ENCODE results near the gene SSBP3. TPM values are rescaled to one million over a fixed set of nuclear protein-coding genes. Genes with fewer than 3 reads are reported as not detected.

Gene SSBP3
- total and polyA plus RNA-seq, 2 of the 13 experiments (the other 11 are each of a cell fraction or from before 2014, with no cell fraction given), result 8.5 to 17.6 TPM

DNA sequence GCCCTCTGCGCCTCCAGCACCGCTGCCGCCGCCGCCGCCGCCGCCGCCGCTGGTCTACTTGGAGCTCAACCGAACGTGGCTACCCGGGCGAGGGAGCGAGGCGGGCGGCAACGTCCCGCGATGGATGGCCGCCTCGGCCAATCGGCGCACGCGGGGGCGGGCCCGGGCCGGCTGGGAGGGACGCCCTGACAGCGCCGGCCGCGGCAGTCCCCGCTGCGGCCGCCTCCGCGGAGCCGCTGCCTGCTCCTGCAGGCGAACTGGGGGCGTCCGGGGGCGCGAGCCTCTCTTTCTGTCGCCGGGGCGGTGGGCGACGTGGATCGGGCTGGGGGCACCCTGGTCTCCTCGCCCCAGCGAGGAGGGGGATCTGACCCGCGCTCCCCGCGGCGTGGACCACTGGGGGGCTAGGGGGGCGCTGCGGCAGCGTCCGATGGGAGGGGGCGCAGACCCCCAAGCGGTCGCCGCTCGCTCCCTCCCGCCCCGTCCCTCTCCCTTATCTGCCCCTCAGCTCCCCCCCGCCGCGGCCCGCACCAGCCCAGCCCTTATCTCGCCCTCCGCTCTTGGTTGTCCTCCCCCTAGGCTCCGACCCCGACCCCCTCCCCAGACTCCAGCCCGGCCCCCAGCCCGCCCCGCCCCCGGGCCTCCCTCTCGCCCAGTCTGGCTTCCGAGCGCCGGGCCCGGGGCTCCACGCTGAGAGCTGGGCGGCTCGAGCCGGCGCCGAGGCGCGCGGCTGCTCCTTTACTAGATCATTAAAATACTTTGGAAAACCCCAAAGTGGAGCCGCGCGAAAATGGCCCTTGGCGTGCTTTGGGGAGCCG lies at the start of gene SSBP3 (continued):
- TF ChIP-seq, protein P1, sequence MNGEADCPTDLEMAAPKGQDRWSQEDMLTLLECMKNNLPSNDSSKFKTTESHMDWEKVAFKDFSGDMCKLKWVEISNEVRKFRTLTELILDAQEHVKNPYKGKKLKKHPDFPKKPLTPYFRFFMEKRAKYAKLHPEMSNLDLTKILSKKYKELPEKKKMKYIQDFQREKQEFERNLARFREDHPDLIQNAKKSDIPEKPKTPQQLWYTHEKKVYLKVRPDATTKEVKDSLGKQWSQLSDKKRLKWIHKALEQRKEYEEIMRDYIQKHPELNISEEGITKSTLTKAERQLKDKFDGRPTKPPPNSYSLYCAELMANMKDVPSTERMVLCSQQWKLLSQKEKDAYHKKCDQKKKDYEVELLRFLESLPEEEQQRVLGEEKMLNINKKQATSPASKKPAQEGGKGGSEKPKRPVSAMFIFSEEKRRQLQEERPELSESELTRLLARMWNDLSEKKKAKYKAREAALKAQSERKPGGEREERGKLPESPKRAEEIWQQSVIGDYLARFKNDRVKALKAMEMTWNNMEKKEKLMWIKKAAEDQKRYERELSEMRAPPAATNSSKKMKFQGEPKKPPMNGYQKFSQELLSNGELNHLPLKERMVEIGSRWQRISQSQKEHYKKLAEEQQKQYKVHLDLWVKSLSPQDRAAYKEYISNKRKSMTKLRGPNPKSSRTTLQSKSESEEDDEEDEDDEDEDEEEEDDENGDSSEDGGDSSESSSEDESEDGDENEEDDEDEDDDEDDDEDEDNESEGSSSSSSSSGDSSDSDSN (CRISPR knock-in tag; IDR thresholded peaks at IDR 0.05), result 0 out of 2 replicates have a peak, but pooled peaks have one; percentile 12
- no peak for TF ChIP-seq ELF3 (CRISPR knock-in tag; IDR thresholded peaks at IDR 0.05)
- TF ChIP-seq NFYB (CRISPR knock-in tag; IDR thresholded peaks at IDR 0.05), result peak; percentile 82
- no peak for TF ChIP-seq PCBP1 (IDR thresholded peaks at IDR 0.05; ENCODE audit: borderline replicate concordance, low read depth, low read length)
- TF ChIP-seq GATAD1 (CRISPR knock-in tag; IDR thresholded peaks at IDR 0.05), result no peak
- 0 out of 2 replicates have a peak, but pooled peaks have one; percentile 29 for TF ChIP-seq ZSCAN31 (CRISPR knock-in tag; IDR thresholded peaks at IDR 0.05; ENCODE audit: low read depth)
- no peak for TF ChIP-seq SP1 (IDR thresholded peaks at IDR 0.05)
- TF ChIP-seq SP1 (CRISPR knock-in tag; IDR thresholded peaks at IDR 0.05), result peak; percentile 71
- TF ChIP-seq CCDC6 (CRISPR knock-in tag; IDR thresholded peaks at IDR 0.05), result peak; percentile 80
- TF ChIP-seq, protein P2, sequence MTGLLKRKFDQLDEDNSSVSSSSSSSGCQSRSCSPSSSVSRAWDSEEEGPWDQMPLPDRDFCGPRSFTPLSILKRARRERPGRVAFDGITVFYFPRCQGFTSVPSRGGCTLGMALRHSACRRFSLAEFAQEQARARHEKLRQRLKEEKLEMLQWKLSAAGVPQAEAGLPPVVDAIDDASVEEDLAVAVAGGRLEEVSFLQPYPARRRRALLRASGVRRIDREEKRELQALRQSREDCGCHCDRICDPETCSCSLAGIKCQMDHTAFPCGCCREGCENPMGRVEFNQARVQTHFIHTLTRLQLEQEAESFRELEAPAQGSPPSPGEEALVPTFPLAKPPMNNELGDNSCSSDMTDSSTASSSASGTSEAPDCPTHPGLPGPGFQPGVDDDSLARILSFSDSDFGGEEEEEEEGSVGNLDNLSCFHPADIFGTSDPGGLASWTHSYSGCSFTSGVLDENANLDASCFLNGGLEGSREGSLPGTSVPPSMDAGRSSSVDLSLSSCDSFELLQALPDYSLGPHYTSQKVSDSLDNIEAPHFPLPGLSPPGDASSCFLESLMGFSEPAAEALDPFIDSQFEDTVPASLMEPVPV (CRISPR knock-in tag; IDR thresholded peaks at IDR 0.05), result no peak
- TF ChIP-seq, protein P3, sequence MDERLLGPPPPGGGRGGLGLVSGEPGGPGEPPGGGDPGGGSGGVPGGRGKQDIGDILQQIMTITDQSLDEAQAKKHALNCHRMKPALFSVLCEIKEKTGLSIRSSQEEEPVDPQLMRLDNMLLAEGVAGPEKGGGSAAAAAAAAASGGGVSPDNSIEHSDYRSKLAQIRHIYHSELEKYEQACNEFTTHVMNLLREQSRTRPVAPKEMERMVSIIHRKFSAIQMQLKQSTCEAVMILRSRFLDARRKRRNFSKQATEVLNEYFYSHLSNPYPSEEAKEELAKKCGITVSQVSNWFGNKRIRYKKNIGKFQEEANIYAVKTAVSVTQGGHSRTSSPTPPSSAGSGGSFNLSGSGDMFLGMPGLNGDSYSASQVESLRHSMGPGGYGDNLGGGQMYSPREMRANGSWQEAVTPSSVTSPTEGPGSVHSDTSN (CRISPR knock-in tag; IDR thresholded peaks at IDR 0.05), result peak; percentile 81
- TF ChIP-seq SP4 (CRISPR knock-in tag; IDR thresholded peaks at IDR 0.05), result peak; percentile 91
- TF ChIP-seq, protein P4, sequence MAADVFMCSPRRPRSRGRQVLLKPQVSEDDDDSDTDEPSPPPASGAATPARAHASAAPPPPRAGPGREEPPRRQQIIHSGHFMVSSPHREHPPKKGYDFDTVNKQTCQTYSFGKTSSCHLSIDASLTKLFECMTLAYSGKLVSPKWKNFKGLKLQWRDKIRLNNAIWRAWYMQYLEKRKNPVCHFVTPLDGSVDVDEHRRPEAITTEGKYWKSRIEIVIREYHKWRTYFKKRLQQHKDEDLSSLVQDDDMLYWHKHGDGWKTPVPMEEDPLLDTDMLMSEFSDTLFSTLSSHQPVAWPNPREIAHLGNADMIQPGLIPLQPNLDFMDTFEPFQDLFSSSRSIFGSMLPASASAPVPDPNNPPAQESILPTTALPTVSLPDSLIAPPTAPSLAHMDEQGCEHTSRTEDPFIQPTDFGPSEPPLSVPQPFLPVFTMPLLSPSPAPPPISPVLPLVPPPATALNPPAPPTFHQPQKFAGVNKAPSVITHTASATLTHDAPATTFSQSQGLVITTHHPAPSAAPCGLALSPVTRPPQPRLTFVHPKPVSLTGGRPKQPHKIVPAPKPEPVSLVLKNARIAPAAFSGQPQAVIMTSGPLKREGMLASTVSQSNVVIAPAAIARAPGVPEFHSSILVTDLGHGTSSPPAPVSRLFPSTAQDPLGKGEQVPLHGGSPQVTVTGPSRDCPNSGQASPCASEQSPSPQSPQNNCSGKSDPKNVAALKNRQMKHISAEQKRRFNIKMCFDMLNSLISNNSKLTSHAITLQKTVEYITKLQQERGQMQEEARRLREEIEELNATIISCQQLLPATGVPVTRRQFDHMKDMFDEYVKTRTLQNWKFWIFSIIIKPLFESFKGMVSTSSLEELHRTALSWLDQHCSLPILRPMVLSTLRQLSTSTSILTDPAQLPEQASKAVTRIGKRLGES (CRISPR knock-in tag; IDR thresholded peaks at IDR 0.05; ENCODE audit: borderline replicate concordance), result no peak
- 0 out of 2 replicates have a peak, but pooled peaks have one; percentile 27 for TF ChIP-seq ZNF564 (CRISPR knock-in tag; IDR thresholded peaks at IDR 0.05)
- TF ChIP-seq, protein P5, sequence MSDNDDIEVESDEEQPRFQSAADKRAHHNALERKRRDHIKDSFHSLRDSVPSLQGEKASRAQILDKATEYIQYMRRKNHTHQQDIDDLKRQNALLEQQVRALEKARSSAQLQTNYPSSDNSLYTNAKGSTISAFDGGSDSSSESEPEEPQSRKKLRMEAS (IDR thresholded peaks at IDR 0.05), result peak; percentile 35; the same call in 1 of the 2 replicates
- 0 out of 2 replicates have a peak, but pooled peaks have one; percentile 30 for TF ChIP-seq ZSCAN21 (CRISPR knock-in tag; IDR thresholded peaks at IDR 0.05; ENCODE audit: borderline replicate concordance)
- TF ChIP-seq POLR2A (IDR thresholded peaks at IDR 0.05; ENCODE audit: insufficient read depth in 1 of 2, low read depth in 2 of 2, low read length in 2 of 2), result peak in 1 of 2 experiments; percentile 38; a peak in 1 of 4 replicates
- TF ChIP-seq CREB1 (IDR thresholded peaks at IDR 0.05), result peak; percentile 36; the same call in 1 of the 2 replicates
- no peak for TF ChIP-seq CREB1 (CRISPR knock-in tag; IDR thresholded peaks at IDR 0.05)
